Nephron (organoid): Measurements from ENCODE around the gene DMBX1.

ENCODE experiments used
- H3K27ac Mint-ChIP-seq, 3 experiments: 2 replicates each; pipeline ENCODE4 v1.8.0; 2020; ENCODE audit warnings: mixed read lengths in 3 of 3, mild to moderate bottlenecking in 2 of 3, moderate library complexity in 1 of 3
- H3K27me3 Mint-ChIP-seq: 2 replicates; pipeline ENCODE4 v1.8.0; 2021; ENCODE audit warnings: low read depth, mild to moderate bottlenecking, moderate library complexity, mixed read lengths
- H3K36me3 Mint-ChIP-seq: 2 replicates; pipeline ENCODE4 v1.8.0; 2020; ENCODE audit warnings: low read depth, mixed read lengths
- H3K4me1 Mint-ChIP-seq: 2 replicates; pipeline ENCODE4 v1.8.0; 2020; ENCODE audit warnings: mixed read lengths
- H3K4me3 Mint-ChIP-seq, 3 experiments: 2 replicates each; pipeline ENCODE4 v1.8.0; 2020; ENCODE audit warnings: mild to moderate bottlenecking in 3 of 3, mixed read lengths in 3 of 3, moderate library complexity in 2 of 3
- H3K9me3 Mint-ChIP-seq: 2 replicates; pipeline ENCODE4 v1.8.0; 2020; ENCODE audit warnings: mixed read lengths
- CTCF ChIP-seq, 3 experiments: fragments of 200-600 bp; sonication (generic); IDR thresholded peaks; one replicate each; pipeline ENCODE4 v1.5.0; 2021; ENCODE audit warnings: antibody characterized with exemption in 3 of 3; ENCODE audit not compliant: unreplicated experiment in 3 of 3

The DMBX1 gene

GRCh38 chr1:46512792-46513190 is 23.2 kb downstream of the DMBX1 start:
- no peak for TF ChIP-seq CTCF (IDR thresholded peaks at IDR 0.05; ENCODE audit: unreplicated experiment in 3 of 3)
- Mint-ChIP-seq H3K27ac (no peak overlapping the region), H3K9me3 (no peaks in the 10 kb centered on the region), H3K4me1 (peaks cover 5% of the 10 kb centered on the region), H3K27me3 (peaks cover 63% of the 10 kb centered on the region), H3K4me3 (no peak overlapping the region), H3K36me3 (no peaks in the 10 kb centered on the region)

- Mint-ChIP-seq H3K27me3 (peaks cover 64% of the 10 kb centered on the region), H3K9me3 (no peaks in the 10 kb centered on the region), H3K27ac (no peak overlapping the region), H3K4me1 (peaks cover 10% of the 10 kb centered on the region), H3K4me3 (no peak overlapping the region), H3K36me3 (no peaks in the 10 kb centered on the region)
- no peak for TF ChIP-seq CTCF (IDR thresholded peaks at IDR 0.05; ENCODE audit: unreplicated experiment in 3 of 3)
Measured at GRCh38 chr1:46513536-46513935, 23.9 kb downstream of the DMBX1 start.

- no peak for TF ChIP-seq CTCF (IDR thresholded peaks at IDR 0.05; ENCODE audit: unreplicated experiment in 3 of 3)
Measured at GRCh38 chr1:46515576-46515975, 25.9 kb downstream of the DMBX1 start.

GRCh38 chr1:46516200-46516950 is 26.7 kb downstream of the DMBX1 start:
- Mint-ChIP-seq H3K9me3 (no peaks in the 10 kb centered on the region), H3K4me1 (peaks cover 18% of the 10 kb centered on the region), H3K27me3 (peaks cover 75% of the 10 kb centered on the region), H3K27ac (no peak overlapping the region), H3K36me3 (no peaks in the 10 kb centered on the region), H3K4me3 (no peak overlapping the region)
- TF ChIP-seq CTCF (IDR thresholded peaks at IDR 0.05; ENCODE audit: unreplicated experiment in 3 of 3): no peak

More at GRCh38 chr1:46515576-46515975, 25.9 kb downstream of the DMBX1 start:
- Mint-ChIP-seq H3K27ac (no peak overlapping the region), H3K4me3 (no peak overlapping the region), H3K27me3 (peaks cover 71% of the 10 kb centered on the region), H3K36me3 (no peaks in the 10 kb centered on the region), H3K4me1 (peaks cover 16% of the 10 kb centered on the region), H3K9me3 (no peaks in the 10 kb centered on the region)

GRCh38 chr1:46517010-46517600 is 27.5 kb downstream of the DMBX1 start:
- H3K27me3 Mint-ChIP-seq: peaks cover 73% of the 10 kb centered on the region
- H3K27ac Mint-ChIP-seq: no peak overlapping the region
- no peaks in the 10 kb centered on the region for H3K9me3 Mint-ChIP-seq
- H3K36me3 Mint-ChIP-seq: no peaks in the 10 kb centered on the region
- no peak for TF ChIP-seq CTCF (IDR thresholded peaks at IDR 0.05; ENCODE audit: unreplicated experiment in 3 of 3)
- no peak overlapping the region for H3K4me3 Mint-ChIP-seq
- H3K4me1 Mint-ChIP-seq: peaks cover 23% of the 10 kb centered on the region
